HepG2 (cell line): ENCODE measurements around the gene FGGY. TPM values are rescaled to one million over a fixed set of nuclear protein-coding genes. Genes with fewer than 3 reads are reported as not detected.

Experiments
- ATAC-seq: fragments of 200-7000 bp; cut with Tn5 transposase; 3 replicates; pipeline ENCODE4 v1.9.1; 2020; ENCODE audit warnings: mild to moderate bottlenecking, moderate library complexity
- BruUV-seq: library from RNA; stranded (reverse); fragments of 400-500 nt; replicated peaks from 2 replicates; lab custom pipeline; 2021; lab: Mats Ljungman, UMichigan
- CTCF ChIA-PET: fragments of 300-600 bp; formaldehyde crosslinking; extraction: SDS; loops from one replicate; lab custom pipeline; 2021; ENCODE audit warnings: low total read pairs, inconsistent platforms, low intra/inter-chr PET ratio; lab: Yijun Ruan, JAX
- POLR2A ChIA-PET: fragments of 350-600 bp; sonication (Branson Sonifier 250); formaldehyde crosslinking; loops from one replicate; lab custom pipeline; 2020; ENCODE audit warnings: antibody characterized with exemption, inconsistent platforms; lab: Yijun Ruan, JAX
- DNase-seq: peaks from one replicate; pipeline ENCODE4 v3.0.0-alpha.2; 2015; ENCODE audit warnings: low spot score
- FAIRE-seq: peaks from 3 replicates; lab custom pipeline; 2011; peaks lifted over from hg19 to GRCh38; lab: Jason Lieb, UNC
- H2AFZ ChIP-seq: one replicate; pipeline ENCODE4 v1.6.1; 2011; ENCODE audit warnings: low read length, inconsistent platforms
- H3K27ac ChIP-seq: fragments of 300-600 bp; 3 replicates; pipeline ENCODE4 v1.8.0; 2011; ENCODE audit warnings: mixed run types, mild to moderate bottlenecking, mixed read lengths, low read length, inconsistent platforms; ENCODE audit not compliant: insufficient read depth; ENCODE audit errors: extremely low read length
- H3K27me3 ChIP-seq, 2 experiments: fragments of 200-600 bp in 1 of 2; 2 replicates in 1 of 2; 3 replicates in 1 of 2; pipeline versions ENCODE4 v1.6.0 to v1.8.0; 2011; ENCODE audit warnings: low read length in 2 of 2, mild to moderate bottlenecking in 2 of 2, moderate library complexity in 2 of 2, inconsistent platforms in 1 of 2; ENCODE audit not compliant: insufficient read depth in 2 of 2, control insufficient read depth in 1 of 2
- H3K36me3 ChIP-seq, 2 experiments: fragments of 200-600 bp in 1 of 2; replicated peaks in 1 of 2; 2 replicates in 1 of 2; 3 replicates in 1 of 2; pipeline versions ENCODE4 v1.5.1 to v1.8.0; 2011; ENCODE audit warnings: low read length in 2 of 2, inconsistent platforms in 1 of 2; ENCODE audit not compliant: insufficient read depth in 2 of 2, control insufficient read depth in 1 of 2
- H3K4me1 ChIP-seq: 2 replicates; pipeline ENCODE4 v1.5.1; 2012; ENCODE audit warnings: low read length, inconsistent platforms; ENCODE audit not compliant: insufficient read depth
- H3K4me2 ChIP-seq: 2 replicates; pipeline ENCODE4 v1.6.0; 2011; ENCODE audit warnings: low read depth, low read length, inconsistent platforms
- H3K4me3 ChIP-seq, 3 experiments: fragments of 200-600 bp in 1 of 3; sonication (generic), shearing (Covaris generic) in 1 of 3; replicated peaks in 1 of 3; 2 replicates each; pipeline ENCODE4 v1.5.1; 2011 to 2016; ENCODE audit warnings: low read length in 3 of 3, inconsistent platforms in 2 of 3, low read depth in 2 of 3, mild to moderate bottlenecking in 2 of 3, control low read depth in 1 of 3, mixed read lengths in 1 of 3; ENCODE audit not compliant: insufficient read depth in 1 of 3
- H3K79me2 ChIP-seq: one replicate; pipeline ENCODE4 v1.6.1; 2011; ENCODE audit warnings: low read length, inconsistent platforms; ENCODE audit not compliant: insufficient read depth
- H3K9ac ChIP-seq: 2 replicates; pipeline ENCODE4 v1.6.0; 2011; ENCODE audit warnings: mild to moderate bottlenecking, low read depth, low read length, inconsistent platforms; ENCODE audit not compliant: insufficient read depth
- H3K9me3 ChIP-seq: 2 replicates; pipeline ENCODE4 v1.5.1; 2012; ENCODE audit warnings: mild to moderate bottlenecking, low read length
- H4K20me1 ChIP-seq: 2 replicates; pipeline ENCODE4 v1.6.0; 2011; ENCODE audit warnings: inconsistent platforms, mild to moderate bottlenecking, low read length, moderate library complexity; ENCODE audit not compliant: insufficient read depth
- HMGA1 ChIP-seq: sonication (generic); formaldehyde crosslinking; conservative IDR thresholded peaks from 2 replicates; pipeline ENCODE4 v1.4.0; 2020; ENCODE audit warnings: missing genetic modification reagents
- NAIF1 ChIP-seq: sonication (generic); formaldehyde crosslinking; IDR thresholded peaks from 2 replicates; pipeline ENCODE4 v1.5.0; 2020; ENCODE audit warnings: mild to moderate bottlenecking, missing genetic modification reagents, borderline replicate concordance
- SALL1 ChIP-seq: sonication (generic); formaldehyde crosslinking; IDR thresholded peaks from 2 replicates; pipeline ENCODE4 v1.8.0; 2022; ENCODE audit warnings: mild to moderate bottlenecking, missing genetic modification reagents
- SIX1 ChIP-seq: sonication (generic); formaldehyde crosslinking; IDR thresholded peaks from 2 replicates; pipeline ENCODE4 v1.4.0; 2020; ENCODE audit warnings: missing genetic modification reagents, borderline replicate concordance
- TRIM24 ChIP-seq: sonication (generic); formaldehyde crosslinking; IDR thresholded peaks from 2 replicates; pipeline ENCODE4 v1.8.0; 2022; ENCODE audit warnings: mild to moderate bottlenecking, missing genetic modification reagents
- U2AF1 ChIP-seq: fragments of 200-400 bp; formaldehyde crosslinking; optimal IDR thresholded peaks from 2 replicates; pipeline ENCODE3; 2017; ENCODE audit warnings: mild to moderate bottlenecking, low read depth, low read length
- ZNF235 ChIP-seq: sonication (generic); formaldehyde crosslinking; IDR thresholded peaks from 2 replicates; pipeline ENCODE4 v1.8.1; 2023; ENCODE audit warnings: mild to moderate bottlenecking, missing genetic modification reagents, borderline replicate concordance
- ZNF253 ChIP-seq: sonication (generic); formaldehyde crosslinking; IDR thresholded peaks from 2 replicates; pipeline ENCODE4 v1.8.0; 2022; ENCODE audit warnings: mild to moderate bottlenecking, missing genetic modification reagents, borderline replicate concordance
- ZNF484 ChIP-seq: sonication (generic); formaldehyde crosslinking; IDR thresholded peaks from 2 replicates; pipeline ENCODE4 v1.5.1; 2020; ENCODE audit warnings: mild to moderate bottlenecking, low read depth, missing genetic modification reagents, borderline replicate concordance
- ZNF546 ChIP-seq: sonication (generic); formaldehyde crosslinking; conservative IDR thresholded peaks from 2 replicates; pipeline ENCODE4 v1.8.1; 2023; ENCODE audit warnings: mild to moderate bottlenecking, missing genetic modification reagents
- ZNF619 ChIP-seq: sonication (generic); formaldehyde crosslinking; IDR thresholded peaks from 2 replicates; pipeline ENCODE4 v1.4.0; 2020; ENCODE audit warnings: mild to moderate bottlenecking, missing genetic modification reagents
- ZNF713 ChIP-seq: sonication (generic); formaldehyde crosslinking; IDR thresholded peaks from 2 replicates; pipeline ENCODE4 v1.4.0; 2020; ENCODE audit warnings: mild to moderate bottlenecking, missing genetic modification reagents
- WGBS: methylation state at CpG from one replicate; pipeline ENCODE4 v1.1.6; 2017; ENCODE audit warnings: low lambda C conversion rate; 5-methylcytosine and 5-hydroxymethylcytosine counted together
- in situ Hi-C: cut with HindIII; loops from 2 replicates; pipeline ENCODE4 v1.10.0; 2017; ENCODE audit warnings: low pct_unique_long_range_greater_than_20kb; ENCODE audit not compliant: extremely low pct_ligation_motif_present
- intact Hi-C: fragments of 100-400 bp; cut with micrococcal nuclease; formaldehyde crosslinking; loops from one replicate; pipeline ENCODE4 v1.10.0; 2022; ENCODE audit not compliant: unreplicated experiment
- polyA plus RNA-seq, 8 experiments: library from polyadenylated mRNA; depleted of rRNA in 3 of 8; stranded (reverse) in 7 of 8; unstranded in 1 of 8; fragments of >200 nt; fragmentation: Illumina TruSeq in 4 of 8; extraction: Trizol in 4 of 8; gene quantifications; 2 replicates each; pipeline versions ENCODE4 v1.2.1 to v1.2.3, GENCODE V29; 2011 to 2016; ENCODE audit warnings: low read depth in 4 of 8, missing spikeins in 1 of 8, mixed read lengths in 1 of 8; ENCODE audit not compliant: insufficient read depth in 1 of 8
- total RNA-seq, 5 experiments: library from RNA; depleted of rRNA; stranded (reverse); fragments of >200 nt; fragmentation: Illumina TruSeq; extraction: Trizol; gene quantifications; 2 replicates each; pipeline ENCODE4 v1.2.3, GENCODE V29; 2016; ENCODE audit warnings: low read depth in 1 of 5
- TF ChIP-seq, protein P1 (sequence below): sonication (generic); formaldehyde crosslinking; IDR thresholded peaks from 2 replicates; pipeline ENCODE4 v1.4.0; 2020; ENCODE audit warnings: missing genetic modification reagents
- TF ChIP-seq, protein P2 (sequence below): IDR thresholded peaks from 2 replicates; pipeline ENCODE4 v1.6.1; 2016; ENCODE audit warnings: low read depth, borderline replicate concordance

FGGY gene
- total and polyA plus RNA-seq, 2 of the 13 experiments (the other 11 are each of a cell fraction or from before 2014, with no cell fraction given) = 15.7 to 27.5 TPM

DNA sequence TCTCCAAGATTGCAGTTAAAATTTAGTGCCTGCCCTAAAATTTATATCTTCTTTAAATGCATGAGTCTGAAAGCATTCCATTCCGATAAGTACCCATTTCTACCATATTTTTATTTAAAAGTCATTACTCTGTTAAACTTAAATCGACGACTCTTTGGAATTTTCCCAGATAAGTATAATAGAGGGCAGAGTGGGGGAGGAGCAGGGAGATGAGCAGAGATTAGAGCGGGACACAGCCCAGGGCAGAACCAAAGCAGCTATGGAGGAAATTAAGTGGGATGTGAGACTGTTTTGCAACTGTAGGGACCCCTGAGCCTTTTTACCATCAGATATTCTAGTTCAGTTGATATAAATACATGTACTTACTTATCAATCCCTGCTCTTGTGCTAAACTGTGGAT, 257.9 kb downstream of the FGGY start:
- in situ Hi-C loops (loop anchor here (10.0 kb wide), 2 partner anchors 120 to 260 kb away; partner anchors contain the start of gene FGGY), intact Hi-C loops (loop anchor here (5.0 to 10.0 kb wide), 2 partner anchors 42 to 770 kb away; partner anchors contain the start of gene JUN)
- H3K9me3 ChIP-seq = peaks cover 10% of the 10 kb centered on the region; the same call in 1 of the 2 replicates
- H4K20me1 ChIP-seq = no peaks in the 10 kb centered on the region
- no peak for TF ChIP-seq NAIF1 (CRISPR knock-in tag)
- TF ChIP-seq, protein P1, sequence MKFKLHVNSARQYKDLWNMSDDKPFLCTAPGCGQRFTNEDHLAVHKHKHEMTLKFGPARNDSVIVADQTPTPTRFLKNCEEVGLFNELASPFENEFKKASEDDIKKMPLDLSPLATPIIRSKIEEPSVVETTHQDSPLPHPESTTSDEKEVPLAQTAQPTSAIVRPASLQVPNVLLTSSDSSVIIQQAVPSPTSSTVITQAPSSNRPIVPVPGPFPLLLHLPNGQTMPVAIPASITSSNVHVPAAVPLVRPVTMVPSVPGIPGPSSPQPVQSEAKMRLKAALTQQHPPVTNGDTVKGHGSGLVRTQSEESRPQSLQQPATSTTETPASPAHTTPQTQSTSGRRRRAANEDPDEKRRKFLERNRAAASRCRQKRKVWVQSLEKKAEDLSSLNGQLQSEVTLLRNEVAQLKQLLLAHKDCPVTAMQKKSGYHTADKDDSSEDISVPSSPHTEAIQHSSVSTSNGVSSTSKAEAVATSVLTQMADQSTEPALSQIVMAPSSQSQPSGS = no peak
- TF ChIP-seq SIX1 (CRISPR knock-in tag) = no peak
- TF ChIP-seq TRIM24 (CRISPR knock-in tag) = no peak
- TF ChIP-seq ZNF253 (CRISPR knock-in tag) = no peak
- TF ChIP-seq, protein P2, sequence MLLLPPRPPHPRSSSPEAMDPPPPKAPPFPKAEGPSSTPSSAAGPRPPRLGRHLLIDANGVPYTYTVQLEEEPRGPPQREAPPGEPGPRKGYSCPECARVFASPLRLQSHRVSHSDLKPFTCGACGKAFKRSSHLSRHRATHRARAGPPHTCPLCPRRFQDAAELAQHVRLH (CRISPR knock-in tag) = no peak
- no peak for TF ChIP-seq HMGA1 (CRISPR knock-in tag)
- no peak for TF ChIP-seq SALL1
- TF ChIP-seq U2AF1 = no peak
- TF ChIP-seq ZNF619 (CRISPR knock-in tag) = no peak
- TF ChIP-seq ZNF235 (CRISPR knock-in tag) = no peak
- TF ChIP-seq ZNF484 (CRISPR knock-in tag) = no peak
- TF ChIP-seq ZNF546 (CRISPR knock-in tag) = no peak
- TF ChIP-seq ZNF713 (CRISPR knock-in tag) = no peak
- H3K79me2 ChIP-seq = no peaks in the 10 kb centered on the region
- no peak overlapping the region for H3K4me3 ChIP-seq
- H3K9ac ChIP-seq = no peak overlapping the region
- no peak for ATAC-seq
- FAIRE-seq = no peak
- H3K27me3 ChIP-seq = no peaks in the 10 kb centered on the region
- H3K36me3 ChIP-seq = no peaks in the 10 kb centered on the region; a peak in 1 of 5 replicates
- POLR2A ChIA-PET = no interaction called here
- no peak for DNase-seq
- CTCF ChIA-PET = no interaction called here
- no peak overlapping the region for H2AFZ ChIP-seq
- 94% methylated on average over 4 of the region's 4 CpGs for WGBS
- H3K4me1 ChIP-seq = peaks cover 78% of the 10 kb centered on the region
- peak overlapping the region; percentile 36 for H3K27ac ChIP-seq
- H3K4me2 ChIP-seq = no peak overlapping the region
- no TSS peak for BruUV-seq
